ENCODE results near the gene ANKRD33B. TPM values are rescaled to one million over a fixed set of nuclear protein-coding genes. Genes with fewer than 3 reads are reported as not detected.

ANKRD33B gene
- total RNA-seq, 1 experiment from 2014 or later: 6.9 TPM

DNA sequence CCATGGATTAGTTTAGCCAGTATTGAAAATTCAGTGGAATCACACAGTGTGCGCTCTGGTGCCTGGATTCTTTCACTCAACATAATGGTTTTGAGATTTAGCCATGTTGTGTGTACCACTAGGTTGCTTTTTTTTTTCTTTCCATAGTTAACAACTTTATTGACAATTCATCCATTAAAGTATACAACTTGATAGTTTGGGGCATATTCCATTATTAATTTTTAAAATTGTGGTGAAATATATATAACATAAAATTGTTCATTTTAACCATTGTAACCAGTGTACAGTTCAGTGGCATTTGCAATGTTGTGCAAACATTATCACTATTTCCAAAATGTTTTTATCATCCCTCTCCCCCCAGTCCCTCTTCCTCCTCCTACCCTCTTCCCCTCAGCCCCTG is 35.2 kb downstream of the ANKRD33B start:
- Histone ChIP-seq H3K4me1 (ENCODE audit: insufficient read depth, low read length) (no peaks in the 10 kb centered on the region), H3K4me2 (ENCODE audit: insufficient read depth, insufficient read length, low read length) (no peak overlapping the region), H3K9ac (ENCODE audit: extremely low read depth, insufficient read length, low read length) (no peak overlapping the region), H4K91ac (ENCODE audit: insufficient read length, low read depth, low read length) (no peak overlapping the region), H3K79me1 (ENCODE audit: insufficient read depth, low read depth, low read length, poor library complexity, severe bottlenecking) (no peaks in the 10 kb centered on the region), H3K14ac (ENCODE audit: insufficient read depth, low read length) (no peak overlapping the region), H3K9me3 (ENCODE audit: control insufficient read depth, low read depth, low read length) (no peaks in the 10 kb centered on the region), H2AFZ (ENCODE audit: low read length) (no peak overlapping the region), H3K27me3 (ENCODE audit: insufficient read depth, low read length) (no peaks in the 10 kb centered on the region), H4K5ac (ENCODE audit: insufficient read length, low read depth, low read length) (no peak overlapping the region), H4K20me1 (ENCODE audit: control insufficient read depth, insufficient read depth, insufficient read length) (no peaks in the 10 kb centered on the region), H2BK15ac (ENCODE audit: low read depth, low read length) (no peak overlapping the region), H3K18ac (ENCODE audit: insufficient read length, low read depth, low read length) (no peak overlapping the region), H2BK20ac (ENCODE audit: low read depth, low read length, poor library complexity, severe bottlenecking) (no peak overlapping the region), H2AK5ac (ENCODE audit: insufficient read length, low read length) (no peak overlapping the region), H2BK12ac (ENCODE audit: insufficient read length, low read depth, low read length) (no peak overlapping the region), H3K23ac (ENCODE audit: insufficient read length, low read depth, low read length) (no peak overlapping the region), H3K23me2 (ENCODE audit: insufficient read length, low read depth, low read length, poor library complexity, severe bottlenecking) (no peaks in the 10 kb centered on the region), H3K4ac (ENCODE audit: low read depth, low read length) (no peak overlapping the region), H3K79me2 (ENCODE audit: insufficient read depth, low read length) (no peaks in the 10 kb centered on the region), H3K27ac (ENCODE audit: insufficient read length, low read depth, low read length) (no peak overlapping the region), H3K56ac (ENCODE audit: insufficient read length, low read depth, low read length) (no peak overlapping the region), H4K8ac (replicated peaks; ENCODE audit: insufficient read length, low read depth, low read length) (no peak overlapping the region), H2BK5ac (ENCODE audit: insufficient read length, low read length) (no peak overlapping the region), H3T11ph (ENCODE audit: low read length) (no peak overlapping the region), H2BK120ac (ENCODE audit: low read depth, low read length, poor library complexity, severe bottlenecking) (no peak overlapping the region)
- H3K9me3 Mint-ChIP-seq: no peaks in the 10 kb centered on the region; a peak in 1 of 5 replicates
- no CpG with 5 or more reads among the region's 1 CpG for WGBS (ENCODE audit: extremely low coverage, insufficient read length, low lambda C conversion rate)
- H3K27ac Mint-ChIP-seq: no peak overlapping the region
- TF ChIP-seq CTCF (conservative IDR thresholded peaks at IDR 0.05): no peak
- peaks cover 0 to 1% (median 0%) of the 10 kb centered on the region in 3 experiments; a peak in 2 of 7 replicates for H3K36me3 Mint-ChIP-seq (ENCODE audit: insufficient read depth in 1 of 3, low read depth in 3 of 3)
- DNase-seq: no peak
- H3K27me3 Mint-ChIP-seq (ENCODE audit: low read depth): no peaks in the 10 kb centered on the region
- H3K4me1 Mint-ChIP-seq: peaks cover 14% of the 10 kb centered on the region in 2 experiments
- no peak overlapping the region for H3K4me3 Mint-ChIP-seq
